Activated T-helper 17 cell treated with anti-CD3 and anti-CD28 coated beads, Interleukin-2, amount 50 U/mL, for 72 hours (primary cell): Measurements from ENCODE around the gene HPS1. TPM values are rescaled to one million over a fixed set of nuclear protein-coding genes. Genes with fewer than 3 reads are reported as not detected.

Source experiments
- ATAC-seq: fragments of 150-1000 bp; cut with Tn5 transposase; replicated peaks from 2 replicates; pipeline ENCODE4 v1.10.0; 2021; ENCODE audit warnings: mild to moderate bottlenecking, moderate library complexity
- H3K27ac Mint-ChIP-seq: one replicate; pipeline ENCODE4 v1.8.0; 2022; ENCODE audit warnings: mixed read lengths
- H3K27me3 Mint-ChIP-seq: one replicate; pipeline ENCODE4 v1.8.0; 2022; ENCODE audit warnings: mixed read lengths
- H3K36me3 Mint-ChIP-seq: one replicate; pipeline ENCODE4 v1.8.0; 2022; ENCODE audit warnings: low read depth, mild to moderate bottlenecking, mixed read lengths
- H3K4me1 Mint-ChIP-seq: one replicate; pipeline ENCODE4 v1.8.0; 2022; ENCODE audit warnings: mixed read lengths
- H3K4me3 Mint-ChIP-seq: one replicate; pipeline ENCODE4 v1.8.0; 2022; ENCODE audit warnings: mild to moderate bottlenecking, mixed read lengths
- H3K9me3 Mint-ChIP-seq: one replicate; pipeline ENCODE4 v1.8.0; 2022; ENCODE audit warnings: mixed read lengths
- total RNA-seq, 2 donors: library from RNA; stranded (reverse); gene quantifications; one replicate each; pipeline ENCODE4 v1.2.3, GENCODE V29; 2022

The HPS1 gene
- total RNA-seq, 2 donors from 2014 or later: 49.1 to 56.9 TPM

- Mint-ChIP-seq H3K4me1 (peaks cover 3% of the 10 kb centered on the region), H3K4me3 (no peak overlapping the region), H3K27ac (peak overlapping the region; percentile 32), H3K9me3 (no peaks in the 10 kb centered on the region), H3K27me3 (no peaks in the 10 kb centered on the region), H3K36me3 (peaks cover 83% of the 10 kb centered on the region)
- no peak for ATAC-seq
Observed at GRCh38 chr10:98430427-98430826, 16.3 kb downstream of the HPS1 start.

- peaks cover 74% of the 10 kb centered on the region for H3K36me3 Mint-ChIP-seq
- no peaks in the 10 kb centered on the region for H3K9me3 Mint-ChIP-seq
- H3K4me1 Mint-ChIP-seq: peaks cover 3% of the 10 kb centered on the region
- H3K27me3 Mint-ChIP-seq: no peaks in the 10 kb centered on the region
- no peak for ATAC-seq
- H3K27ac Mint-ChIP-seq: no peak overlapping the region
- H3K4me3 Mint-ChIP-seq: no peak overlapping the region
Observed at GRCh38 chr10:98429320-98430072, 17.2 kb downstream of the HPS1 start.

- Mint-ChIP-seq H3K27me3 (no peaks in the 10 kb centered on the region), H3K4me1 (peaks cover 3% of the 10 kb centered on the region), H3K36me3 (peaks cover 59% of the 10 kb centered on the region), H3K27ac (no peak overlapping the region), H3K9me3 (no peaks in the 10 kb centered on the region), H3K4me3 (no peak overlapping the region)
- no peak for ATAC-seq
Observed at GRCh38 chr10:98427011-98427515, 19.7 kb downstream of the HPS1 start.

- Mint-ChIP-seq H3K9me3 (no peaks in the 10 kb centered on the region), H3K36me3 (peaks cover 54% of the 10 kb centered on the region), H3K27me3 (no peaks in the 10 kb centered on the region), H3K4me3 (no peak overlapping the region), H3K4me1 (peaks cover 3% of the 10 kb centered on the region), H3K27ac (no peak overlapping the region)
- ATAC-seq: peak; percentile 74
Observed at GRCh38 chr10:98425511-98426352, 21.0 kb downstream of the HPS1 start.

GRCh38 chr10:98424295-98425254 is 22.2 kb downstream of the HPS1 start:
- H3K27me3 Mint-ChIP-seq: no peaks in the 10 kb centered on the region
- H3K4me1 Mint-ChIP-seq: peaks cover 3% of the 10 kb centered on the region
- no peaks in the 10 kb centered on the region for H3K9me3 Mint-ChIP-seq
- no peak overlapping the region for H3K4me3 Mint-ChIP-seq
- H3K27ac Mint-ChIP-seq: no peak overlapping the region
- peaks cover 48% of the 10 kb centered on the region for H3K36me3 Mint-ChIP-seq
- no peak for ATAC-seq

- peaks cover 3% of the 10 kb centered on the region for H3K4me1 Mint-ChIP-seq
- ATAC-seq: no peak
Observed at GRCh38 chr10:98423691-98424120, 23.0 kb downstream of the HPS1 start.

GRCh38 chr10:98422182-98422581 is 24.6 kb downstream of the HPS1 start:
- ATAC-seq: no peak
- no peaks in the 10 kb centered on the region for H3K27me3 Mint-ChIP-seq
- H3K9me3 Mint-ChIP-seq: no peaks in the 10 kb centered on the region
- H3K4me3 Mint-ChIP-seq: no peak overlapping the region
- peaks cover 45% of the 10 kb centered on the region for H3K36me3 Mint-ChIP-seq
- H3K27ac Mint-ChIP-seq: no peak overlapping the region
- no peaks in the 10 kb centered on the region for H3K4me1 Mint-ChIP-seq

More at GRCh38 chr10:98423691-98424120, 23.0 kb downstream of the HPS1 start:
- Mint-ChIP-seq H3K27me3 (no peaks in the 10 kb centered on the region), H3K36me3 (peaks cover 55% of the 10 kb centered on the region), H3K4me3 (no peak overlapping the region), H3K27ac (no peak overlapping the region), H3K9me3 (no peaks in the 10 kb centered on the region)

GRCh38 chr10:98420786-98421185 is 25.9 kb downstream of the HPS1 start:
- Mint-ChIP-seq H3K4me1 (no peaks in the 10 kb centered on the region), H3K4me3 (no peak overlapping the region), H3K27ac (no peak overlapping the region), H3K27me3 (no peaks in the 10 kb centered on the region), H3K9me3 (no peaks in the 10 kb centered on the region), H3K36me3 (peaks cover 40% of the 10 kb centered on the region)
- no peak for ATAC-seq

- H3K9me3 Mint-ChIP-seq: no peaks in the 10 kb centered on the region
- no peaks in the 10 kb centered on the region for H3K27me3 Mint-ChIP-seq
- H3K27ac Mint-ChIP-seq: no peak overlapping the region
- no peak for ATAC-seq
- no peak overlapping the region for H3K4me3 Mint-ChIP-seq
- H3K36me3 Mint-ChIP-seq: peaks cover 40% of the 10 kb centered on the region
- peaks cover under 1% of the 10 kb centered on the region for H3K4me1 Mint-ChIP-seq
Observed at GRCh38 chr10:98419469-98420261, 27.1 kb downstream of the HPS1 start.

GRCh38 chr10:98418665-98419468 is 27.9 kb downstream of the HPS1 start:
- no peak overlapping the region for H3K27ac Mint-ChIP-seq
- H3K4me3 Mint-ChIP-seq: no peak overlapping the region
- peaks cover 40% of the 10 kb centered on the region for H3K36me3 Mint-ChIP-seq
- ATAC-seq: no peak
- no peaks in the 10 kb centered on the region for H3K9me3 Mint-ChIP-seq
- no peaks in the 10 kb centered on the region for H3K27me3 Mint-ChIP-seq
- H3K4me1 Mint-ChIP-seq: peaks cover 7% of the 10 kb centered on the region

- Mint-ChIP-seq H3K4me1 (peaks cover 7% of the 10 kb centered on the region), H3K4me3 (no peak overlapping the region), H3K27ac (no peak overlapping the region), H3K27me3 (no peaks in the 10 kb centered on the region), H3K9me3 (no peaks in the 10 kb centered on the region), H3K36me3 (peaks cover 40% of the 10 kb centered on the region)
- ATAC-seq: no peak
Observed at GRCh38 chr10:98417973-98418664, 28.6 kb downstream of the HPS1 start.

GRCh38 chr10:98417481-98417959 is 29.2 kb downstream of the HPS1 start:
- Mint-ChIP-seq H3K9me3 (no peaks in the 10 kb centered on the region), H3K36me3 (peaks cover 35% of the 10 kb centered on the region), H3K4me1 (peaks cover 7% of the 10 kb centered on the region), H3K27me3 (no peaks in the 10 kb centered on the region), H3K4me3 (no peak overlapping the region), H3K27ac (no peak overlapping the region)
- ATAC-seq: no peak
